ENCODE data around the gene WWOX.

The WWOX gene

GRCh38 chr16:78985716-78986605 is 886.5 kb downstream of the WWOX start:
- DNase-seq (ENCODE audit: low read depth, low spot score): no peak

- DNase-seq (ENCODE audit: low read depth, low spot score): no peak
Observed at GRCh38 chr16:78987666-78988065, 888.2 kb downstream of the WWOX start.

GRCh38 chr16:78988361-78988969 is 889.0 kb downstream of the WWOX start:
- DNase-seq (ENCODE audit: low read depth, low spot score): no peak

GRCh38 chr16:78990309-78990701 is 890.9 kb downstream of the WWOX start:
- no peak for DNase-seq (ENCODE audit: low read depth, low spot score)

GRCh38 chr16:78992001-78992400 is 892.5 kb downstream of the WWOX start:
- DNase-seq (ENCODE audit: low read depth, low spot score): no peak

GRCh38 chr16:78993346-78993745 is 893.9 kb downstream of the WWOX start:
- DNase-seq (ENCODE audit: low read depth, low spot score): no peak

GRCh38 chr16:78994135-78994745 is 894.8 kb downstream of the WWOX start:
- DNase-seq (ENCODE audit: low read depth, low spot score): no peak

- DNase-seq (ENCODE audit: low read depth, low spot score): no peak
Observed at GRCh38 chr16:78995441-78995840, 896.0 kb downstream of the WWOX start.

GRCh38 chr16:78996790-78997189 is 897.3 kb downstream of the WWOX start:
- no peak for DNase-seq (ENCODE audit: low read depth, low spot score)

GRCh38 chr16:78998879-78999278 is 899.4 kb downstream of the WWOX start:
- DNase-seq (ENCODE audit: low read depth, low spot score): no peak

- DNase-seq (ENCODE audit: low read depth, low spot score): no peak
Observed at GRCh38 chr16:79001156-79001967, 901.9 kb downstream of the WWOX start.

GRCh38 chr16:79003026-79003609 is 903.7 kb downstream of the WWOX start:
- DNase-seq (ENCODE audit: low read depth, low spot score): no peak

- DNase-seq (ENCODE audit: low read depth, low spot score): no peak
Observed at GRCh38 chr16:79004309-79004708, 904.9 kb downstream of the WWOX start.

GRCh38 chr16:79005096-79005495 is 905.6 kb downstream of the WWOX start:
- DNase-seq (ENCODE audit: low read depth, low spot score): no peak

GRCh38 chr16:79006206-79006605 is 906.8 kb downstream of the WWOX start:
- no peak for DNase-seq (ENCODE audit: low read depth, low spot score)

GRCh38 chr16:79006765-79007164 is 907.3 kb downstream of the WWOX start:
- DNase-seq (ENCODE audit: low read depth, low spot score): no peak

GRCh38 chr16:79007614-79008013 is 908.2 kb downstream of the WWOX start:
- no peak for DNase-seq (ENCODE audit: low read depth, low spot score)

GRCh38 chr16:79008036-79008868 is 908.8 kb downstream of the WWOX start:
- DNase-seq (ENCODE audit: low read depth, low spot score): no peak

- DNase-seq (ENCODE audit: low read depth, low spot score): no peak
Observed at GRCh38 chr16:79008869-79009179, 909.4 kb downstream of the WWOX start.

GRCh38 chr16:79009896-79010295 is 910.4 kb downstream of the WWOX start:
- DNase-seq (ENCODE audit: low read depth, low spot score): no peak

GRCh38 chr16:79011282-79011681 is 911.8 kb downstream of the WWOX start:
- no peak for DNase-seq (ENCODE audit: low read depth, low spot score)
